Stimulated activated CD4-positive, alpha-beta T cell treated with anti-CD3 and anti-CD28 coated beads, Interleukin-1b, Interleukin-23, amount 100 ng/mL, for 4 hours (primary cell): Measurements from ENCODE around the gene ATN1.

ENCODE experiments used
- DNase-seq, 2 donors: peaks; one replicate each; pipeline ENCODE4 v3.0.0-alpha.2; 2020; ENCODE audit warnings: low read depth in 2 of 2

The ATN1 gene

DNA sequence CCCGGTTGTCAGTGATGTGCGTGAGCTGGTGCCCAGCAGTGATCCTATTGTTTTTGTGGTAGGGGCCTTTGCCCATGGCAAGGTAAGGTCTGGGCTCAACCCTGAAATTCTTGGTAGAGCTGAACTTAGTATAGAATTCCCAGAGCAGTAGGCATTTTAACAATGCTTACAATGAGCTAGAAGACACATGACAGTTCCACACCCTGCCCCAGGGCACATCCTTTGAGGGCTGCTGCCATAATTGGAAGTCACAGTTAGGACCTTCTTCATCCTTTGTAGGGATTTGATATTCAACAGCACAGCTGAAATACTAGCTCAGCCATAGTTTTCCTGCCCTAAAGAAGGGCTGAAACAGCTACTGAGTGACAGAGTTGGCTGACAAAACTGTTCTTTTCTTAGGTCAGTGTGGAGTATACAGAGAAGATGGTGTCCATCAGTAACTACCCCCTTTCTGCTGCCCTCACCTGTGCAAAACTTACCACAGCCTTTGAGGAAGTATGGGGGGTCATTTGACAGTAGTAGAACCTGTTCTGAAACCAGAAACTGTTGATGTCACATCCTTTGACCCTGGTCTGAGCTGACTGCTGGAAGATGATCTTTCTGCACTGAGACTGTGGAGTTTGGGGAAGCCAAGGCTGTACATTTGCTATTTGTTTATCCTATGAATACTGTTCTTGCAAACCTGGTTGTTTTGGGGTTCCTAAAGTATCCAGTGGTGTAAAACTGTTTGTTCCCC lies 47.7 kb downstream of the ATN1 start:
- no peak for DNase-seq

GRCh38 chr12:6977653-6978052 lies 49.9 kb downstream of the ATN1 start:
- DNase-seq = no peak

DNA sequence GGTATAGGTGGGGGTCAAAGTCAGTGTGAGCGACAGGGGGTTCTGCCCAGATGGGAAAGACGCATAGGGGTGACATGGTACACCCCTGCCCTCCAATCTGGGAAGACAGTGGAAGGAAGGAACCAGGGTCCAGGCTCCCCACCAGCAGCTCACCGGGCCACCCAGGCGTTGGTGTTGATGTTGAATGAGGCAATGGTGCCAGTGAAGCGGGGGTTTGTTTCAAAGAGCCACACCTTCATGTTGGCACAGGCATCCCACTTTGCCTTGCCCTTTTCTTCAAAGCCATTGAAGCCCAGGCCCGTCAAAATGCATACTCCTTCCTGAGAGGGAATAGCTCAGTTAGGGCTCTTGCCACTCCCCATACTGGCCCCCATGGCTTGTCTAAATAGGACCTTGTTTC lies 50.4 kb downstream of the ATN1 start:
- no peak for DNase-seq

- DNase-seq = no peak
These were observed 50.9 kb downstream of the ATN1 start for GRCh38 chr12:6978611-6979011.

- DNase-seq = no peak
These were observed 51.3 kb downstream of the ATN1 start for GRCh38 chr12:6979021-6979420.

- no peak for DNase-seq
These were observed 51.7 kb downstream of the ATN1 start for GRCh38 chr12:6979453-6979852.

DNA sequence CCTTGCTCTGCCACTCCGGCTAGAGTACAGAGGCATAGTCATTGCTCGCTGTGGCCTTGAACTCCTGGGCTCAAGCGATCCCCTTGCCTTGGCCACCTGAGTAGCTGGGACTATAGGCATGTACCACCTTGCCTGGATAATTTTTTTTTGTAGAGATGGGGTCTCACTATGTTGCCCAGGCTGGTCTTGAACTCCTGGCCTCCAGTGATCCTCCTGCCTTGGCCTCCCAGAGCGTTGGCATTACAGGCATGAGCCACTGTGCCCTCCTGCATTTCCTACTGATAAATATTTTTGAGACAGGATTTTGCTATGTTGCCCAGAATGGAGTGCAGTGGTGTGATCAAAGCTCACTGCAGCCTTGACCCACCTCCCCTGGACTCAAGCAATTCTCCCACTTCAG lies 52.3 kb downstream of the ATN1 start:
- DNase-seq = no peak

DNA sequence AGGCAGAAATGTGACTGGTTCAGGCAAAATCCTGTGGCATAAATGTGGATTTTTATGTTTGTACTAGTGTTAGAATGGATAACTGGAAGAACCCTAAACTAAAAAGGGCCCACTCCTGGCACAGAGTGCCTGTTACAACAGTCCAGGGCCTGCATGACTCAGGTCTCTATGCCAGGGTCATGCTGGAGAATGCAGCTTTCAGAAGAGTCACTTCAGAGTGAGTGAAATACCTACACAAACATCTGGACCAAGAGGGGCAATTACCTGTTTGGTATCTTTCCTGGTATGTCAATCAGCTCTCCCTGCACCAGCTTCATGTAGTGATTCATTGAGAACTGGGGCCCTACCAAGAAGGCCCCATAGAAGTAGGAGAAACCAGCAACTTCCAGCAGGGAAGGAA lies 53.0 kb downstream of the ATN1 start:
- no peak for DNase-seq

- no peak for DNase-seq
These were observed 53.6 kb downstream of the ATN1 start for GRCh38 chr12:6981152-6982052.

GRCh38 chr12:6982532-6982931 lies 54.8 kb downstream of the ATN1 start:
- no peak for DNase-seq

GRCh38 chr12:6987956-6988553 lies 60.3 kb downstream of the ATN1 start:
- DNase-seq = no peak
